Esophagus squamous epithelium (tissue), 5 donors: ENCODE results near the gene CDC14B. TPM values are rescaled to one million over a fixed set of nuclear protein-coding genes. Genes with fewer than 3 reads are reported as not detected.
"Not testable (repeated sequence)": the region's sequence is repeated elsewhere in the genome, so short reads cannot be mapped to it uniquely, and the experiment has no call there.

Experiments
- DNase-seq: peaks from one replicate; lab custom pipeline; 2025; lab: John Stamatoyannopoulos, UW
- H3K27ac ChIP-seq, 4 donors: fragments of 200-600 bp; sonication (generic); one replicate each; pipeline ENCODE4 v1.5.1; 2016 to 2019; ENCODE audit warnings: mild to moderate bottlenecking in 1 of 4
- H3K27me3 ChIP-seq, 4 donors: fragments of 200-600 bp; sonication (generic); 1 replicate in 3 of 4; 2 replicates in 1 of 4; pipeline versions ENCODE4 v1.5.1 to v1.6.0; 2017 to 2021; ENCODE audit warnings: antibody characterized with exemption in 1 of 4
- H3K36me3 ChIP-seq, 3 donors: fragments of 200-600 bp; sonication (generic); one replicate each; pipeline ENCODE4 v1.5.1; 2016 to 2019
- H3K4me1 ChIP-seq, 3 donors: fragments of 200-600 bp; sonication (generic); one replicate each; pipeline ENCODE4 v1.5.1; 2017 to 2019
- H3K4me3 ChIP-seq, 4 donors: fragments of 200-600 bp; sonication (generic); 1 replicate in 3 of 4; 2 replicates in 1 of 4; pipeline ENCODE4 v1.5.1; 2016 to 2019; ENCODE audit warnings: mild to moderate bottlenecking in 2 of 4, moderate library complexity in 1 of 4
- H3K9me3 ChIP-seq, 3 donors: fragments of 200-600 bp; sonication (generic); one replicate each; pipeline ENCODE4 v1.5.1; 2016 to 2019
- CTCF ChIP-seq, 6 experiments: fragments of 450-650 bp in 4 of 6; fragments of 200-600 bp in 2 of 6; sonication (generic) in 2 of 6; IDR thresholded peaks; one replicate each; pipeline ENCODE4 v1.5.1; 2016 to 2019; ENCODE audit warnings: antibody characterized with exemption in 6 of 6, mild to moderate bottlenecking in 4 of 6, moderate library complexity in 4 of 6
- POLR2A ChIP-seq, 4 donors: fragments of 450-650 bp; IDR thresholded peaks; one replicate each; pipeline ENCODE4 v1.6.1; 2017; ENCODE audit warnings: antibody characterized with exemption in 4 of 4, mild to moderate bottlenecking in 4 of 4, moderate library complexity in 3 of 4
- WGBS, 2 donors: methylation state at CpG; one replicate each; pipeline ENCODE4 v1.1.5; 2018; 5-methylcytosine and 5-hydroxymethylcytosine counted together
- intact Hi-C: fragments of 100-400 bp; cut with DNase I; formaldehyde crosslinking; loops from one replicate; pipeline ENCODE4 v1.15.0; 2022
- total RNA-seq, 4 donors: library from RNA; depleted of rRNA; stranded (reverse); fragments of >200 nt; gene quantifications; one replicate each; pipeline ENCODE4 v1.1.0, GENCODE V29; 2016
- donor health status: DM: yes; HTN: yes; CAD: no.

The CDC14B gene
- total RNA-seq, 4 donors from 2014 or later: 2.7 to 14.8 (median 9.1) TPM

GRCh38 chr9:96644137-96644536, 24.5 kb upstream of the CDC14B start:
- Histone ChIP-seq H3K27me3 (no peaks in the 10 kb centered on the region), H3K4me3 (no peak overlapping the region), H3K36me3 (peaks cover 0 to 75% (median 2%) of the 10 kb centered on the region in 3 donors), H3K27ac (no peak overlapping the region), H3K4me1 (peaks cover 0 to 5% (median 4%) of the 10 kb centered on the region in 3 donors), H3K9me3 (no peaks in the 10 kb centered on the region)
- 76 to 88% methylated on average over 2 of the region's 2 CpGs for WGBS, 2 donors
- no peak for TF ChIP-seq POLR2A (IDR thresholded peaks at IDR 0.05)
- TF ChIP-seq CTCF (IDR thresholded peaks at IDR 0.05): no peak
- DNase-seq: no peak
- intact Hi-C loops: no loop called here

- 86 to 87% methylated on average over 3 of the region's 3 CpGs for WGBS, 2 donors
These were observed 21.9 kb upstream of the CDC14B start for GRCh38 chr9:96641514-96641913.

GRCh38 chr9:96638606-96639364, 19.1 kb upstream of the CDC14B start:
- H3K27me3 ChIP-seq: peaks cover 0 to 2% (median 0%) of the 10 kb centered on the region in 4 donors
- no peak for DNase-seq
- WGBS, 2 donors: 86 to 92% methylated on average over 16 to 17 of the region's 19 CpGs

More at GRCh38 chr9:96641514-96641913, 21.9 kb upstream of the CDC14B start:
- Histone ChIP-seq H3K4me3 (no peak overlapping the region), H3K27ac (no peak overlapping the region), H3K4me1 (peaks cover 0 to 5% (median 4%) of the 10 kb centered on the region in 3 donors), H3K27me3 (no peaks in the 10 kb centered on the region), H3K9me3 (no peaks in the 10 kb centered on the region), H3K36me3 (peaks cover 0 to 56% (median 2%) of the 10 kb centered on the region in 3 donors)
- no peak for TF ChIP-seq POLR2A (IDR thresholded peaks at IDR 0.05)
- TF ChIP-seq CTCF (IDR thresholded peaks at IDR 0.05): no peak
- intact Hi-C loops: no loop called here
- DNase-seq: no peak

GRCh38 chr9:96636368-96636767, 16.7 kb upstream of the CDC14B start:
- no peak for DNase-seq
- peaks cover 0 to 11% (median 0%) of the 10 kb centered on the region in 4 donors for H3K27me3 ChIP-seq
- no peak overlapping the region for H3K4me3 ChIP-seq
- H3K9me3 ChIP-seq: no peaks in the 10 kb centered on the region
- intact Hi-C loops: no loop called here
- peaks cover 0 to 6% (median under 1%) of the 10 kb centered on the region in 3 donors for H3K36me3 ChIP-seq
- TF ChIP-seq POLR2A (IDR thresholded peaks at IDR 0.05) (no peak), CTCF (IDR thresholded peaks at IDR 0.05) (no peak)
- H3K4me1 ChIP-seq: no peaks in the 10 kb centered on the region
- H3K27ac ChIP-seq: no peak overlapping the region
- WGBS, 2 donors: 87 to 89% methylated on average over 1 of the region's 1 CpG

More at GRCh38 chr9:96638606-96639364, 19.1 kb upstream of the CDC14B start:
- intact Hi-C loops: no loop called here
- no peak for TF ChIP-seq POLR2A (IDR thresholded peaks at IDR 0.05)
- no peak for TF ChIP-seq CTCF (IDR thresholded peaks at IDR 0.05)
- no peak overlapping the region for H3K27ac ChIP-seq
- no peak overlapping the region for H3K4me3 ChIP-seq
- H3K9me3 ChIP-seq: no peaks in the 10 kb centered on the region
- H3K4me1 ChIP-seq: no peaks in the 10 kb centered on the region
- H3K36me3 ChIP-seq: peaks cover 0 to 29% (median 2%) of the 10 kb centered on the region in 3 donors

- H3K36me3 ChIP-seq, intact Hi-C loops, H3K4me1 ChIP-seq, H3K4me3 ChIP-seq, H3K27ac ChIP-seq, H3K9me3 ChIP-seq, DNase-seq: not testable (repeated sequence)
- WGBS, 2 donors: 79 to 93% methylated on average over 7 of the region's 8 CpGs
- peaks cover 0 to 11% (median 0%) of the 10 kb centered on the region in 4 donors for H3K27me3 ChIP-seq
These were observed 13.9 kb upstream of the CDC14B start for GRCh38 chr9:96633579-96633978.
